22Rv1 (cell line): ENCODE results near the gene CFAP157.

Experiments
- H3K27ac ChIP-seq: fragments of 450-650 bp; 2 replicates; pipeline ENCODE4 v1.5.1; 2017
- ZFX ChIP-seq: fragments of 450-650 bp; IDR thresholded peaks from 2 replicates; pipeline ENCODE4 v1.6.1; 2017; ENCODE audit warnings: antibody characterized with exemption, borderline replicate concordance
- TF ChIP-seq, protein P1 (sequence below): fragments of 450-650 bp; IDR thresholded peaks from 2 replicates; pipeline ENCODE4 v1.5.1; 2017; ENCODE audit warnings: mild to moderate bottlenecking

CFAP157 gene

DNA sequence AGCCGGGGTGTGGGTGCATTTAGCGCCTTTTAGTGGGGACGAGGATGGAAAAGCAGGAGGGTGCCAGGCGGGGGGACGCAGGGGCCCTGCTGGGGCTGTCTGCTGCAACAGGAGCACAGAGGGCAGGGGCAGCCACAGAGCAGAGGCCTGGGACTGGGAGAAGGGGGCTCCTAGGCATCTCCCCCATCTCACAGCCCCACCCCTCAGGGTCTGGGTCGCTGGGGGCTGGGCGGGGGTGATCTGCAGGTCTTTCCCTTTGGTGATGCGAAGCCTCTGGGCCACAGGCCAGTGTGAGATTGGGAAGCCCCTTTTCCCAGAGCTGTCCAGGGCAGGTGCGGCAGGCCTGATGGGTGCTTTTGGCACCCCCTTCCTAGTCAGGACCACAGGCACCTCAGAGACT lies 23.5 kb downstream of the CFAP157 start:
- no peak overlapping the region for H3K27ac ChIP-seq
- TF ChIP-seq ZFX: no peak
- TF ChIP-seq, protein P1, sequence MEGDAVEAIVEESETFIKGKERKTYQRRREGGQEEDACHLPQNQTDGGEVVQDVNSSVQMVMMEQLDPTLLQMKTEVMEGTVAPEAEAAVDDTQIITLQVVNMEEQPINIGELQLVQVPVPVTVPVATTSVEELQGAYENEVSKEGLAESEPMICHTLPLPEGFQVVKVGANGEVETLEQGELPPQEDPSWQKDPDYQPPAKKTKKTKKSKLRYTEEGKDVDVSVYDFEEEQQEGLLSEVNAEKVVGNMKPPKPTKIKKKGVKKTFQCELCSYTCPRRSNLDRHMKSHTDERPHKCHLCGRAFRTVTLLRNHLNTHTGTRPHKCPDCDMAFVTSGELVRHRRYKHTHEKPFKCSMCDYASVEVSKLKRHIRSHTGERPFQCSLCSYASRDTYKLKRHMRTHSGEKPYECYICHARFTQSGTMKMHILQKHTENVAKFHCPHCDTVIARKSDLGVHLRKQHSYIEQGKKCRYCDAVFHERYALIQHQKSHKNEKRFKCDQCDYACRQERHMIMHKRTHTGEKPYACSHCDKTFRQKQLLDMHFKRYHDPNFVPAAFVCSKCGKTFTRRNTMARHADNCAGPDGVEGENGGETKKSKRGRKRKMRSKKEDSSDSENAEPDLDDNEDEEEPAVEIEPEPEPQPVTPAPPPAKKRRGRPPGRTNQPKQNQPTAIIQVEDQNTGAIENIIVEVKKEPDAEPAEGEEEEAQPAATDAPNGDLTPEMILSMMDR: no peak

DNA sequence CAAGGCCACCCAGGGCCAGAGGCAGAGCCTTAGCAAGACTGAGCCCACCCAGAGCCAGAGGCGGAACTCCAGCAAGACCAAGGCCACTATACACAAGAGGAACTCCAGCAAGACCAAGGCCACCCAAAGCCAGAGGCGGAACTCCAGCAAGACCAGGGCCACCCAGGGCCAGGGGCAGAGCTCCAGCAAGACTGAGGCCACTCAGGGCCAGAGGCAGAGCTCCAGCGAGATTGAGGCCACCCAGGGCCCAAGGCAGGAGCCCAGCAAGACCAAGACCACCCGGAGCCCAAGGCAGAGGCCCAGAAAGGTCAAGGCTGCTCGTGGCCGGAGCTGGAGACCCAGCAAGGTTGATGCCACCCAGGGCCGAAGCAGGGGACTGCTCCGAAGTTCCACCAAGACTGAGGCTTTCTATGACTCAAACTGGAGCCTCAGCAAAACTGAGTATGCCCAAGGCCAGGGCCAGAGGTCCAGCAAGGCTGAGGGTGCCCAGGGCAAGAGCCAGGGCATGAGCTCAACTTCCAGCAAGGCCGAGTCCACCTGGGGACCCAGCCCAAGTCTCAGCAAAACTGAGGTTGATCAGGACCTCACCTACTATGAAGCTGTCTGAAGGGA lies 24.1 kb downstream of the CFAP157 start:
- TF ChIP-seq, protein P1: no peak
- TF ChIP-seq ZFX: no peak
- no peak overlapping the region for H3K27ac ChIP-seq

DNA sequence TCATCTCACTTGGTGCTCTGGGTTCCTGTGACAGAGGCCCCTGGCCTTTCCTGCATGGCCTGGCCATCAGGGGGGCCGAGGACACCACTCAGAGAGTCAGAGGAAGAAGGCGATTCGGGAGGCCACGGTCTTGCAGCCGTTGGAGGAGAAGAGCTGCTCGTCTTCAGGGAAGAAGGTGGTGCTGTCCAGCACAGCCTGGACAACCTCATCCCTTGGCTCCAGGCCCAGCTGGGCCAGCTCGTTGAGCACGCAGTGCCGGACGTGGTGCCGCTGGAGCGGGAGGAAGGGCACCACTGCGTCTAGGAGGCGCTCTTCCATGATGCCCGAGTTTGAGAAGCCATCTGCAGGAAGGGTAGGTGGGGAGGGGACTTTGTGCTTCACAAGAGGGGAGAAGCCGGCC lies 25.1 kb downstream of the CFAP157 start:
- TF ChIP-seq, protein P1: no peak
- TF ChIP-seq ZFX: no peak
- H3K27ac ChIP-seq: no peak overlapping the region

DNA sequence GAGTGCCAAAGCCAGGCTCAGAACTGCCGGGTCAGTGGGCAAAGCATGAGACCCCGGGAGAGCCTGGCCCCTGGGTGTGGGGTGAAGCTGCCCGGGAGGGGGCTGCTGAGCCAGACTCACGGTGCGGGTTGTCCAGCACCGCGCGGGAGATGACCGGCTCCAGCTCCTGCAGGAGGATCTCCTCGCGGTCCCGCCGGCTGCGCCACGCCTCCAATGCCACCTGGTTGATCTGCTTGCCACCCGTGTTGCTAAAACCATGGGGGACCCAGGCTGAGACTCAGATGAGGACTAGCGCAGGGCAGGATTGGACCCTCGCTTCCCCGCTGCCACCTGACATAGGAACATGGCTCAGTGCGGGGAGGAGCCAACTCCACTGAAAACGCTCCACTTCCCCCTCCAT lies 25.7 kb downstream of the CFAP157 start:
- TF ChIP-seq, protein P1: no peak
- TF ChIP-seq ZFX: no peak
- no peak overlapping the region for H3K27ac ChIP-seq

DNA sequence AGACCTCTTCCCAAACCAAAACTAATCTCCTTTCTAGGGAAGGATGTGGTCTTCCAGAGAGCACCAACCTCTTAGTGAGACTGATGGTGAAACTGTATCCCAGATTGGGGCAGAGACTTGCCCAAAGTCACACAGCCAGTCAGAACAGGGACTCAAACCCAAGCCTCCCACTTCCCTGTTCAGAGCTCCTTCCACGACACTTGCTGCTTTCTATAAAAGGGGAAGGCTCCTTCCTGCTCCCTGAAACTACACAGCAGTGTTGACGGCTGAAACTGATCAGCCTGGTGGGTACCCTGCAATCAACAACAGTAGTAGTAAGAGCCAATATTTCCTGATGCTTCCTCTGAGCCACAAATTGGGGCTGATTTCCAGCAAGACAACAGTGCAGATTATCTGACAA lies 26.8 kb downstream of the CFAP157 start:
- no peak for TF ChIP-seq ZFX
- TF ChIP-seq, protein P1: no peak

DNA sequence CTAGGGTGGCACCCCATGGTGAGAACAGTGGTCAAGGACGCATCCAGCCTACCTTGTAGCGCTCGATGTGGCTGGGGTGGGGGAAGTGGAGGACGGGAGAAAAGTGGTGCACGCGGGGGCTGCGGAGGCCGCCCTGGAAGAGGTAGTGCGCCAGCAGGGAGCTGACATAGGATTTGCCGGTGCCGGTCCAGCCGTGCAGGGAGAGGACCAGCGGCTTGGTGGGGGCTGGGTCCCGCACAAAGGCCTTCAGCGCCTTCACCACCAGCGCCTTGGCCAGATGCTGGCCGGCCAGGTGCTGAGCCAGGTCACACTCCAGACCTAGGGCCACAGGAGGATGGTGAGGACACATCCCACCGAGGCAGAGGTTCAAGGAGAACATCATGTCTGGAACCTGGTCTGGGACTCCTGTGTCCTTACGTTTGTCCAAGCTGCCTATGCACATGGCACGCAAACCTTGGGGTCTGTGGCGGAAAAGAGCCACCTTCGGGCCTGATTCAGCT lies 27.5 kb downstream of the CFAP157 start:
- TF ChIP-seq, protein P1: no peak; the same call in none of the 2 replicates
- peak overlapping the region; percentile 89 for H3K27ac ChIP-seq

More for the DNA sequence above, 26.8 kb downstream of the CFAP157 start:
- no peak overlapping the region for H3K27ac ChIP-seq

DNA sequence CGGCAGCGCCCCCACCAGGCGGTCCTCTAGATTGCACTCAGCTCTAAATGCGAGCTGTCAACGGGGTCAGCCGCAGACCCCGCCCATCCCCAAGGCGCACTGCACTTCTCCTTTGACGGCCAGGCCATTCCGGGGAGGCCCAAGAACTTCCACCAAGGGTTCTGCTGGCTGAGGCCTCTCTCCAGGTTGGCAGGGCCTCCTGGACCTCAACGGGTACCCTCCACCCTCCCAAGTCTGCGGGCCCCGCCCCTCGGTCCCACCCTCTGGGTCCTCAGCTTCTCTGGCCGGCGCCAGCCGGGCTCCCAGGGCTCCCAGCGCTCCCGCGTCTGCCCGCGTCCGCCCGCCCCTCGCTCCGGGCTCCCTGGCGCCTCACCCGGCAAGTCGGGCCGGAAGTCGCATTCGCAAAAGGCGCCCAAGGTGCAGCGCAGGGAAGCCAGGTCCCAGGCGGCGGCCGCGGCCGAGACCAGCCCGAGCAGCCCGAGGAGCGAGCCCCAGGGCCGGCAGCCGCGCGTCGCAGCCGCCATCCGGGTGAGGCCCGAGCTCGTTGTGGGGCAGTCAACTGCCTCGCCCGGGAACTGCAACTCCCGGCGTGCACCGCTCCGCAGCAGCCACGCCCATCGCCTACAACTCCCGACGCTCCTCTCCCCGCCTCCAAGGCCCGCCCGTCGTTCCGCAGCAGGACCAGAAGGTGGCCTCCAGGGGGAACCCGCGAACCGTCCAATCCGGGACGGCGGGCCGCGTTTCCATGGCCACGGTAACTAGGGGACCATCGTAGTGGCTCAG lies 28.1 kb downstream of the CFAP157 start, which contains the start of gene TOR2A:
Gene TOR2A, minus strand, starts transcription at position 548 of the 783 bp plus-strand sequence. Its CDS starts 24 bp downstream, at position 524.
- peak within 1 kb of the TSS; percentile 89 for H3K27ac ChIP-seq
- no peak for TF ChIP-seq ZFX
- TF ChIP-seq, protein P1: peak; percentile 76
